22Rv1 (cell line): ENCODE results near the gene ABL1.

Experiments used
- ZFX ChIP-seq: fragments of 450-650 bp; IDR thresholded peaks from 2 replicates; pipeline ENCODE4 v1.6.1; 2017; ENCODE audit warnings: antibody characterized with exemption, borderline replicate concordance
- TF ChIP-seq, protein P1 (sequence below): fragments of 450-650 bp; IDR thresholded peaks from 2 replicates; pipeline ENCODE4 v1.5.1; 2017; ENCODE audit warnings: mild to moderate bottlenecking

DNA sequence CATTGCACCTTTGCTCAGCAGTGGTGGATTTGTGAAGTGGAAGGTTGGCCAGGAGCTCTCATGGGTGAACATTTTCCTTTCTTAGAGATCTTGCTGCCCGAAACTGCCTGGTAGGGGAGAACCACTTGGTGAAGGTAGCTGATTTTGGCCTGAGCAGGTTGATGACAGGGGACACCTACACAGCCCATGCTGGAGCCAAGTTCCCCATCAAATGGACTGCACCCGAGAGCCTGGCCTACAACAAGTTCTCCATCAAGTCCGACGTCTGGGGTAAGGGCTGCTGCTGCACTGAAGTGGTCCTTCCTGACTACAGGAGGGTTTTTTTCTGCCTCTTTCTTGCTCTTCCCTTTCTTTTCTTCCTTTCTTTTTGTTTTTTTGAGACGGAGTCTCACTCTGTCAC is 39.7 kb downstream of the ABL1 start:
- TF ChIP-seq, protein P1, sequence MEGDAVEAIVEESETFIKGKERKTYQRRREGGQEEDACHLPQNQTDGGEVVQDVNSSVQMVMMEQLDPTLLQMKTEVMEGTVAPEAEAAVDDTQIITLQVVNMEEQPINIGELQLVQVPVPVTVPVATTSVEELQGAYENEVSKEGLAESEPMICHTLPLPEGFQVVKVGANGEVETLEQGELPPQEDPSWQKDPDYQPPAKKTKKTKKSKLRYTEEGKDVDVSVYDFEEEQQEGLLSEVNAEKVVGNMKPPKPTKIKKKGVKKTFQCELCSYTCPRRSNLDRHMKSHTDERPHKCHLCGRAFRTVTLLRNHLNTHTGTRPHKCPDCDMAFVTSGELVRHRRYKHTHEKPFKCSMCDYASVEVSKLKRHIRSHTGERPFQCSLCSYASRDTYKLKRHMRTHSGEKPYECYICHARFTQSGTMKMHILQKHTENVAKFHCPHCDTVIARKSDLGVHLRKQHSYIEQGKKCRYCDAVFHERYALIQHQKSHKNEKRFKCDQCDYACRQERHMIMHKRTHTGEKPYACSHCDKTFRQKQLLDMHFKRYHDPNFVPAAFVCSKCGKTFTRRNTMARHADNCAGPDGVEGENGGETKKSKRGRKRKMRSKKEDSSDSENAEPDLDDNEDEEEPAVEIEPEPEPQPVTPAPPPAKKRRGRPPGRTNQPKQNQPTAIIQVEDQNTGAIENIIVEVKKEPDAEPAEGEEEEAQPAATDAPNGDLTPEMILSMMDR, result no peak
- TF ChIP-seq ZFX, result no peak
